Uterus (tissue), 2 donors: ENCODE results near the gene CCSER1.

Source experiments
- CTCF ChIP-seq, 4 experiments: fragments of 200-600 bp in 2 of 4; fragments of 450-650 bp in 2 of 4; sonication (generic) in 2 of 4; IDR thresholded peaks; one replicate each; pipeline ENCODE4 v1.5.1; 2016 to 2019; ENCODE audit warnings: antibody characterized with exemption in 4 of 4, mild to moderate bottlenecking in 2 of 4, moderate library complexity in 1 of 4
- POLR2A ChIP-seq, 2 donors: fragments of 450-650 bp; IDR thresholded peaks; one replicate each; pipeline ENCODE4 v1.6.1; 2016; ENCODE audit warnings: antibody characterized with exemption in 2 of 2, mild to moderate bottlenecking in 1 of 2, moderate library complexity in 1 of 2

- TF ChIP-seq POLR2A (IDR thresholded peaks at IDR 0.05) (no peak), CTCF (IDR thresholded peaks at IDR 0.05) (no peak)
Measured at GRCh38 chr4:90189946-90190345, 62.8 kb downstream of the CCSER1 start.
